Stimulated activated CD4-positive, alpha-beta T cell treated with anti-CD3 and anti-CD28 coated beads, Interleukin-2, amount 100 ng/mL, for 4 hours (primary cell): ENCODE results near the gene ARHGAP27.

Experiments
- DNase-seq: peaks from one replicate; pipeline ENCODE4 v3.0.0-alpha.2; 2020; ENCODE audit warnings: low read depth

The ARHGAP27 gene

DNA sequence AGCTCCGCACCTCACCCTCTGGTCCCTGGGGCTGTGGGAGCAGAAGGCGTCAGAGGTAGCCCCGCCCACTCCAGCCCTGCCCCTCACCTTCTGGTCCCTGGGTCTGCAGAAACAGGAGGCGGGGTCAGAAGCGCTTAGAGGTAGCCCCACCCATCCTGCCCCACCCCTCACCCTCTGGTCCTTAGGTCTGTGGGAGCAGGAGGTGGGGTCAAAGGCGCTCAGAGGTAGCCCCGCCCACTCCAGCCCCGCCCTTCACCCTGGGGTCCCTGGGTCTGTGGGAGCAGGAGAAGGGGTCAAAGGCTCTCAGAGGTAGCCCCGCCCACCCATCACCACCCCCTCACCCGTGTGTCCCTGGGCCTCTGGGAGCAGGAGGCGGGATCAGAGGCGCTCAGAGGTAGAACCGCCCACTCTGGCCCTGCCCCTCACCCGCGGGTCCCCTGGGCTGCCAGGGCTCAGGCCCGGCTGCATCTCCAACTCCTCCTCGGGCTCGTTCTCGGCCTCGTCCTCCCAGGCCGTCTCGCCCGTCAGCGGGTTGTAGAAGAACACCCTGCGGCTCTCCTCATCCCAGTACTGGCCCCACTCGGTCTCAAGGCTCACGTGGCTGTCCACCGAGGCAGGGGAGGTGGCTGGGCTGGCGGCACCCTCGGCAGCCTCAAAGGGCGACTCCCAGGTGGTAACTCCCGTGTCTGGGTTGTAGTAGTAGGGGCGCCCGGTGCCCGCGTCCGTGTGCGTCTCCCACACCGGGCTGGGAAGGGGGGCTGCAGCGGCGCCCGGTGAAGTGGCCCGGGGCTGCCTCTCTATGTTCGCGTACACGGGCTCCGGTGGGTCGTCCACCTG lies 27.2 kb downstream of the ARHGAP27 start:
- DNase-seq: no peak

DNA sequence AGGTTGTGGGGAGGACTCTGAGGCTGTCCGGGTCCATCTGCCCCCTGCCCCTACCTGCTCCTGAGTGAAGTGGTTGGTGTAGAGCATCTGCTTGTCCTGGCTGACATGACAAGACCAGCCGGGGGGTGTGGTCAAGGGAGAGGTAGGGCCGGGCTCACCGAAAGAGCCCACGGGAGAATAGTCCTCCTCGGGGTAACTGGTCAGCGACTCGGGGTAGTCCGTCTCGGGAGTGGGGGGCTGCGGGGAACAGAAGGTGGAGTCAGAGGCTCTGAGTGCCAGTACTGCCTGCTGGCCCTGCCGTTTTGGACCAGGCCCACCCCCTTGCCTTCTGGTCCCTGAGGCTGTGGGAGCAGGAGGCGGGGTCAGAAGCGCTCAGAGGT lies 27.8 kb downstream of the ARHGAP27 start:
- DNase-seq: no peak

DNA sequence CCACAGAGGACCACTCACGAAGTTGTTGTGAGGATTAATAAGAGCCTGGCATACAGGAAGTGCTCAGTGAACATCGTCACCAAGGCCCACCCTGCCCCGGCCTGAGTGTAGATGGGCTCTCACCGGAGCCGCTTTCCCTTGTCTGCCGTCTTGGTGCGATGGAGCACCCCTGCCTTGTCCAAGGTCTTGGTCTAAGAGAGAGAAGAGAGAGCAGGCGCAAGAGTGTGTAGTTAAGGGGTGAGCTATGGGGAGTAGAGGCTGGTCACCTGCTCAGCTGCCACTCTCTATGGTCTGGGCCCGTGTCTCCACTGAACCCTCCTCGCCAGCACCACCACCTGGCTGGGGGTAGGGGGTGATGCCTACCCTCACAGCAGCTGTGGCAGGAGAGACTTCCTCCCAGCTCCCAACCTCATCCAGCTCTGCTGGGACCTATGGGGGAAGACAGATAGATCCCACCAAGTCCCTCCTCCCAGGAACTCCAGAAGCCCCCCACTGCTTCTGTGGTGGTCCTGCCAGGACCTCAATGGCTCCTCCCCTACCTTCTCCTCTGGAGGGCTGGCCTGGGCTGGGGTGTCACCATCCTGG lies 28.7 kb downstream of the ARHGAP27 start:
- no peak for DNase-seq

DNA sequence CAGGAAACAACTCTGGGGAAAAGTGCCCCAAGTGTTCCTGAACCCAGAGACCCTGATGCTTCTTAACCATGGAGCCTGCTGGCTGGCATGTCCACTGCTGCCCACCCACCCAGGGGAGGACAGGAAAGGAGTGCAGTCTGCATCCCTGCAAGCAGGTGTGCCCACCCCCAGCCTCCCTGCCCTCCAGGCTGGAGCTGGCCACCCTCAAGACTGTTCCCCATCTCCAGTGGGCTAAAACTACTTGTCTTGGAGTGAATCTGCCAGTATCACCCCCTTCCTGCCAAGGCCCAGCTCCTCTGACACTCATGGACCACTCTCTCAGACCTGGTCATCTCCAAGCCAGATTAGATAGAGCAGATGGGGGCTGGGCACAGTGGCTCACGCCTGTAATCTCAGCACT lies 29.8 kb downstream of the ARHGAP27 start:
- DNase-seq: no peak

DNA sequence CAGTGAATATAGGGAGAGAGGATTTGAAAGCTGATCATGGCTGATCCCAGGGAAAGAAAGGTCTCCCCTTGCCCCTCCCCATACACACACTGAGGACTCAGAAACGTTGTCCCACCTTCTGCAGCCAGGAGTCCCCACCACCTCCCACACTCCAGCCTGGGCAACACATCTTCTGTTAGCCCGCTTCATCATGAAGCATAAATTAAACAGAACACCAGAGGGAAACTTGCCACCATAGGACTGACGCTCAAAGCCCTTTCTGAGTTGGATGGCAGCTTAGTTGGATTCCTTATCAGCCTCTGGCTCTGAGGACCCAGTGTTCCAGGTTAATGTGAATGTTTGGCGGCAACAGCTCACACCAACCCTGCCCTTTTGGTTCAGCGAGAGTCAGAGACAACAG lies 33.9 kb downstream of the ARHGAP27 start:
- DNase-seq: no peak

DNA sequence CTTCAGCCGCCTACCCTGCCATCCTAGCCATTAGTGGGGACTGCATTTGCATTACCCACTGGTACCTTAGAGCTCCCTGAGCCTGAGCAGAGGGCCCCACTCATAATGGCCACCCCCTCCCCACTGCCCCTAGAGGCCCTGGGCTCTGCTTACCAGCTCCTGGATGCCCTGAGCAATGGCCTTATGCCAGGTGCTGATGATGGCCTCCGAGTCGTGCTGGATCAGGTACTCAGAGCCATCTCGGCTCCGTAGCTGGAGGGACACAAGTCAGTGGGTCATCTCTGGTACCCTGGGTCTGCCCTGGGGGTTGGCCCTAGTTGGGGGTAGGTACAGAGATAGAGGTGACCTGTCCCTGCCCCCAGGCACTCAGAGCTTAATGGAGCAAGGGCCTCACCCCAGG lies 34.9 kb downstream of the ARHGAP27 start:
- no peak for DNase-seq

DNA sequence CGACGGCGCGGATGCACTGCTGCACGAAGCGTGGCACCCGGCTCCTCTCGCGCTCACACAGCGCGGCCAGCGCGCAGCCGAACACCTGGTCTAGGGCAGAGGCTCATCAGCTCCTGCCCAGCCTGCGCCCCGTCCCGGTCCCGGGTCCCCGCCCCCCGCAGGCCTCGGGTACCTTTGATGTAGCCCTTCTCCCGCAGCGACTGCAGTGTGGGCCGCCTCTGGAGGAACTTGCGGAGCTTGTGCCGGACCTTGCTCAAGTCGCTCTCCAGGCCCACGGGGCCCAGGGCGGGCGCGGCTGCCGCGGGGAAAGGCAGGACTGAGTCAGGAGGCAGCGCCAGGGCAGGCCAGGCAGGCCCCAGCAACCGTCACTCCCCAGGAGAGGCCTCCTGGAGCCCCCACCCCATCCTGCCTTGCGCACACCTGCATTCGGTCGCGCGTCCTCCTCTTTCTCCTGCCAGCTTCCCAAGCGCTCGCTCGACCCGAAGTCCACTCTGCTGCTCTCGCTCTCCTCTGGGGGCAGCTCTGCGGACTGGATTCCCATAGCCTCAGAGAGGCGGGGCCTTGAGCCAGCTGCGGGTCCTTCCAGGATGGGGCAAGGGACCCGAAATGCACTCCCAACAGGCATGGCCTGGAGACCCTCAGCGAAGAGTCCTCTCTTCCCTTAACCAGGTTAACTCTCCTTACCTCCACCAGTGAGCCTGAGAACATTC lies 36.0 kb downstream of the ARHGAP27 start:
- no peak for DNase-seq

DNA sequence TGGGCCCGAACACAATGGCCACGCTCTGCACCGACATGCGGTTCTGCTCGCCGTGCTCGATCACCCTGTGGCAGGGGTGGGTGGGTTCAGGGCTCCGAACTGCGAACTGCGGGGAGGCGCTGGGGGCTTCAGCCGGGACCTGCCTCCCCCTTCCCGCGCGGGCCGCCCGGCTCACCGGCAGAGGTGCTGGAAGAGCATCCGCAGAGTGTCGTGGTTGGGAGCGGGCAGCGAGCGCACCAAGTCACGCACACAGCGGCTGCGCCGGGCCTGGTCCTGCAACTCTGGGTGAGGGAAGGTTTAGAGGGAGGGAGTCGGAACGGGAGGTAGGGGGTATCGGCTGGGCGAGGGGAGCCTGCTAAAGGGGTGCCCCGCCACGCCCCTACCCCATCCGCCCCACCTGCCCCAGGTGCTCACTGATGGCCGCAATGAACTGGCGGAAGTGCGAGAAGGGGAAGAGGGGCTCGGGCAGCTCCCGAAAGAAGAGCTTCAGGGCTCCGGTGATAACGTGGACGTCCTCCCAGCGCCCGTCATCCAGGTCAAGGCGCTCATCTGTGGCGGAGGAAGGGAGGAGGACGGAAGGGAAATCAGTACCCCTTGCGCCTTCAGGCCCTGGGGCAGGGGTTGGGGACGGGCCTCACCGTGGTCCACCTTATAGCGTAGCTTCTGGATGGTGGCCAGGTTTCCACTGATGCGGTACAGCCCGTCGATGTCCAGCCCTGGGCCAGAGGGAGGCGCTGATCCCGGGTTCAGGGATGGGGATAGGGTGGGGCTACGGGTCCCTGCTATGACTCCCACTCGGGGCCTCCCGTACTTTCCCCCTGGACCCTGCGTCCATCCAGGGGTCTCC lies 36.9 kb downstream of the ARHGAP27 start:
- DNase-seq: no peak

DNA sequence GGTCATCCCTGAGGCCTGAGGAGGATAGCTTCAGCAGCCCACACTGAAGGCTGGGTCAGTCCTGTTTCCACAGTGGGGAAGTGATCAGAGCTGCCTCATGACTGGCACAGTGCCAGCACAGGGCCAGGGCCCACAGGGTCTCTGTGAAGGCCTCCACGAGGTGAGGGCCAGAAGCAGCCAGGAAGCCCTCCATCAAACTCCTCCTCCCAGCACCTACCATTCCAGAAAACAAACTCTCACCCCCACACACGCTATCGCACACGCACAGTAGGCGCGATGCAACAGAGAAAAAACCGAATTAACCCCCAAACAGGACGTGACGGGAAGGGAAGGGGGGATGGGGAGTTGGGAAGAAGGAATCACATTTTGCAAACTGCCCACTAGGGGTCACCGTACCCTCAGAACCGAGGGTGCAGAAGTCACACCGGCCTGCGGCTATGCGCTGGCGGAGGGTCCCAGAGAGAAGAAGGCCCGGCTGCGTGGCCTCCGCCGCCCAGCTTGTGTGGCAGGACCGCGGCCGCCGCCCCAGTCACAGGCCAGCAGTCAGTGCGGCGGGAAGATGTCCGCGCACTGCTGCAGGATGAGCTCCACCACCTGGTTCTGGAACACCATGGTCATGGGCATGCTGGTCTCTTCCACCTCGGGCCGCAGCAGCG lies 37.6 kb downstream of the ARHGAP27 start:
- no peak for DNase-seq

DNA sequence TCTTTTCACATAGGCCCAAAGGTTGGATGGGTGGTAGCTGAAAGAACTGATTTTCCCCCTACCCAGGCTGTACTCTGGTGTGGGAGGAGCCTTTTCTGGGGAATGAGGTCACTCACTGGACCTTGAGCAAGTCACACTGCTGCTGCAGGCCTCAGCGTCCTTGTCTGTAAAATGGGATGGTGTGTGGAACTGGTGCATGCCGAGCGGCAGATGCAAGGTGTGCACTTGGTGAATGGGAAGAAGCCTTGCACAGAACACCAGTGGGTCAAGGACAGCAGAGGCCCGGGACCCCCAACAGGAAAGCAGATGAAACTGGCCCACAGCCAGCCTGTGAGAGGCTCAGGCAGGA lies 38.1 kb downstream of the ARHGAP27 start:
- no peak for DNase-seq

DNA sequence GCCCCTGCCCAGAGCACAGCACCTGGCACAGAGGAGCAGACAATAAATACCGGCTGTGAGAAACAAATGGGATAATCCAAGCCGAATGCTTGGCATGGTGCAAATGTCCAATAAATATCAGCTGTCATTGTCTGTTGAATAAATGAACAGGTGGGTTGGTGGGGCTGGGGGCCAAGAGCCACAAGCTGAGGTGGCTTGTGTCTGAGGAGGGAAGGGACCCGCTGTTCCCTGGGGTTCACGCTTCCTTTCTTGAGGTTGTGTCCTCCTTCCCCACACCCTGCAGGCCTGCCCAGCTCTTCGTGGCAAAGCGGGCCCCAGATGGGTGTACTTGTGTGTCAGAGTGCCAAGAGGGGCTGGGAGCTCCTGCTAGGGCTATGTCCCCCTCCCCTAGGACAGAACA lies 38.6 kb downstream of the ARHGAP27 start:
- no peak for DNase-seq

DNA sequence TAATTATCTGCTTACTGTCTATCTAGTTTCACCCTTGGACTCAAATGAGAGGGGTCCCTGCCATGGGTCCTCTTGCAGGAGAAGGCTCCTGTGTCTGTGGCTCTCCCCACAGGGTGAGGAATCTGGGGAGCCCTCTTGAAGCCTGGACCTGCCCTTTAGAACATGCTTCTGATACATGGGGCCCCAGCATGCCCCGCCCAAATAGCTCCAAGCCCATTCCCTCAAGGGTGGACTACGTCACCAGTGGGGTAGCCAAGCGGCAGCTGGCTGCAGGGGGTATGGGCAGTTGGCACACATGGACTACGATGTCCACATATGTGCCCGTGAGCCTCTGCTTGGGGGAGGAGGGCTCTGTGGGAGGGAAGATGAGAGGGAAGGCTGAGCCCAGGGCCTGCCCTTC lies 39.3 kb downstream of the ARHGAP27 start:
- DNase-seq: no peak

DNA sequence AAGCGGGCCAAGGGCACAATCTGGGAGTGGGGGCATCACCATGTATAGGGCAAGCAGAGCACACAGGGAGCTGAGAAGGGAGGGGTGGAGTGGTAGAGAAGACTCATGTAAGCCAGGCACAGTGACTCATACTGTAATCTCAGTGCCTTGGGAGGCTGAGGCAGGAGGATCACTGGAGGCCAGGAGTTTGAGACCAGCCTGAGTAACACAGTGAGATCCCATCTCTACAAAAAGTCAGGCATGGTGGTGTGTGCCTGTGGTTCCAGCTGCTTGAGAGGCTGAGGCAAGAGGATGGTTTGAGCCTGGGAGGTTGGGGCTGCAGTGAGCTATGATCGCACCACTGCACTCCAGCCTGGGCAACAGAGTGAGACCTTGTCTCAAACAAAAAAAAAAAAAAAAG lies 40.8 kb downstream of the ARHGAP27 start:
- no peak for DNase-seq

DNA sequence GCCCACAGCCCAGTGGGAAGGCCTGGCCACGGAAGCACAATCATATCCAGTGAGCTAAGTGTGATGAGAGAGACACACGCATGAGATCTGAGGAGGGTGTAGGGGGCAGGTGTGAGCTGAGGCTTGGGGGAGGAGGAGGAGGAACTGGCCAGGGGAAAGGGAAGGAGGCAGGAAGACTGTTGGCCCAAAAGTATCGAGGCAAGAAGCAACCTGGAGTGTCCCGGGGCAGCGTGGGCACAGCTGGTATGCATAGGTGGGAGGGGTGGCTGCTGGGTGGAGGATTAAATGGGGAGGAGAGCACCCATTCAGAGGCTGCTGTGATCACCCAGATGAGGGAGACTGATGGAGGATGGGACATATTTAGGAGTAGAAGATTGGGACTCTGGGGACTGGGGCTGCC lies 41.4 kb downstream of the ARHGAP27 start:
- no peak for DNase-seq

DNA sequence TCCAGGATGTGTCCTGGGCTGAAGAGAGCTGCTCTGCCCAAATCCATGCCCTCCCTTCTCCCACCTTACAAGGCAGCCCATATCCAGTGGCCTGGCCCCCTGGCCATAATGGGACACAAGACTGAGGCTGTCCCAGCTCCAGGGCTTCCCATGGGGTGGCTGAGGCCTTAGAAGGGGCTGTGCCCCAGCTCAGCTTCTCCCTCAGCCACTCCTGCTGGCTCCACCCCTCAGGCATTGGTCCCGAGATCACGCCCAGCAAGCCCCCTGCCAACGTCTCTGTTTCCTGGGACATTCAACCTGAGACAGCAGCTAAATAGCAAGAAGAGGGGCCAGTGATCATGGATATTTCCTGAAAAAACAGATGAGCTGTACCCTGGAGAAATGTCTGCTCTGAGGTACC lies 43.3 kb downstream of the ARHGAP27 start:
- DNase-seq: no peak

DNA sequence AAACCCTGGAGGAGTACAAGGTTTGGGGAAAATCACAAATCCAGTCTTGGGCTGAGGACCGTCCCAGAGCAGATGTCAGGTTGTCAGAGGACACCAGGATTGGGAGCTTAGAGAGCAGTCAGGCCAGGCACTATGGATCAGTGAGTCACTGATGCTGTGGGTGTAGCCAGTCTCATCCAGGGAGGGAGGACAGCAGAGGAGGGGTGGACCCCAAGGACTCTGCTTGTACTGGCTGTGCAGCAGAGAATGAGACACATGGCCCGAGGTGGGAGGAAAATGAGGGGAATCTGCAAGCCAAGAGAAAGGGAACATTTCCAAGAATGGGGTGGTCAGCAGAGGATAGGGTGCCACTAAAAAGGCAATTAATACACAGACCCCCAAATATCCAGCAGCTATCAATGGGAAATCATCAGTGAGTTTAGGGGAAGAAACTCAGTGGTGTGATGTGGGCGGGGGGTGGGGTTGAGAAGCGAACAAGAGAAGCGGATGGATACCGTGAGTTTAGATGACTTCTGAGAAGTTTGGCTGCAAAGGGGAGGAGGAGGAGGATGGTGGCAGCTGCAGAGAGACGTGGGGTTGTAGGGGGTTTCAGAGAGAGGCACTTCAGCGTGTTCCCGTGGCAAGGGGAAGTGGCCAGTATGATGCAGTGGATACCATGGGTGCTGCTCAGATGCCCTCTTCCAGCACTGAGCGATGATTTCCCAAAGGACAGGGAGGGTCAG lies 43.9 kb downstream of the ARHGAP27 start:
- DNase-seq: no peak

DNA sequence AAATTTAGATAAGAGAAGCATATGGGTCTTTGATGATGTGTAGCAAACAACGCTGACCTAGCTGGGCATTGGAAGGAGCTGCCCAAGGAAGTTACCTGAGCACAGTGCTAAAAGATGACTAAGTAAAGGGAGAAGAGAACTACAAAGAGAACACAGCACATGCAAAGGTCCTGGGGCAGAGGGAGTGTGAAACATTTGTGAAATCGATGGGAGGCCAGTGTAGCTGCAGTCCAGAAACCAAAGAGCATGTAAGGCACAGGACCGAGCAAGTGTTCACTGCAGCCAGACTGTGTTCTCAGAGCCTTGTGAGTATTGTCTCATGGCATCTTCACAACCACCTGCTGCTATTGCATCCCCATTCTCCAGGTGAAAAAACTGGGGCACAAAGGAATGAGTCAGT lies 44.9 kb downstream of the ARHGAP27 start:
- no peak for DNase-seq

DNA sequence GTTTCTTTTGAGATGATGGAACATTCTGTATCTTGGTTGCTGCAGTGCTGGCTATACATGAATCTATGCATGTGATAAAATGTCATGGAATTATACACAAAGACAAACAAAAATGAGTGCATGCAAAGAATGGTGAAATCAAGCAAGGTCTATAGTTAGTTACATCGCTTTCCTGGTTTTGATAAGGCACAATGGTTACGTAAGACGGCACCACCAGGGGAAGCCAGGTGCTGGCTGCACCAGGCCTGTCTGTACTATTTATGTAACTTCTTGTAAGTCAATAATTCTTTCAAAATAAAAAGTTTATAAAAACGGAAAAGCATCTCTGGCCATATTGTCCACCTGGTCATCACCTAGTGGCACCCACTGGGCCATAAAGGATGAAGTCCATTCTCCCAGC lies 46.5 kb downstream of the ARHGAP27 start:
- DNase-seq: no peak

DNA sequence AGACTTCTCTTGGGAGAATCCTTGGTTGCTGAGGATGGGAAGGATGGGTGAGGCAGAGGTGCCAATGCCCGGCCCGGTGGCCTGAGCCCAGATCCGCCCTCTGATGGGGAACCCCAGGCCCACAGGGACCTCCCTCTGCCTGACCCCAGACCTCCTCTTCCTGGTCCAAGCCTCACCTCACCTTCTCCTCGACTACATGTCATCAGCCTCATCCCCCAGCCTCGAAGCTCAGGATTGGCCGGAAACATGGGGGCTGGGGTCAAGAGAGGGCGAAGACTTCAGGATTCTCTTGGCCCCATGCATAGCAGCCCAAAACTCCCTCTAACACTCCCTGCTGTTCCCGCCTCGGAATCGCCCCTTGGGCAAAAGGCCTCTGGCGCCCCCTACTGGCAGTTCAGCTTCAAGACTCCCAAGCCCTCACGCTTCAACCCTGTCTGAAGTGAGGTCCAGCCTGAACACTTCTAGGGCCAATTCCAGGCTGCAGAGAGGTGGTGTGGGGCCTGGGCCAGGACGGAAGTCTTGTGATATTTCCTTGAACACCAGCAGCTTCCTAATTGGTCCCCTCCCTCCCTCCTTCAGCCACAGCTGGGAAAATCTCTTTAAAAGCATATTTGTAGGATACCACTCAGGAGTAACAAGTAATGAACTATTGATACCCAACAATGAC lies 47.2 kb downstream of the ARHGAP27 start:
- DNase-seq: peak; percentile 82

DNA sequence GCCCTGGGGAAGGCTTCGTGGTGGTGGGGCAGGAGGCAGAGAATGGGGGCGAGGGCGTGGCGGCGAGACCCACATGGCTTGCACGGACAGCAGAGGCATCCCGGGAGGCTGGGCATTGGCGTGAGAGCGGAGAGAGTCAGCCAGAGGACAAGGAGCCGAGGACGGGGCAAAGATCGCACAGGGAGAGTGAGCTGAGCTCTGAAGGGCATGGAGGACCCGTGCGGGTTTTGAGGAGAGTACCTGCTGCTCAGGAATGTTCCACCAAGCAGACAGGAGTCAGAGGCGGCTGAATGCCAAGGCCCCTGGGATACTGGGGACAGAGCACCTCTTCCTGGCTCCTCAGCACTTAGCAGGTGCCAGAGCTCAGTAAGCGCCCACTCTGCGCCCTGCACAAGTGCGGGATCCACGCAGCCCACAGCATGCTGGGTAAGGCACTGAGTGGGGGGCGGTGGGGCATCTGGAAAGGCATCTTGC lies 47.8 kb downstream of the ARHGAP27 start:
- DNase-seq: no peak
